Activated CD4-positive, alpha-beta T cell treated with anti-CD3 and anti-CD28 coated beads for 36 hours (primary cell): ENCODE results near the gene ADAMTS7. TPM values are rescaled to one million over a fixed set of nuclear protein-coding genes. Genes with fewer than 3 reads are reported as not detected.
A peak's percentile ranks its signal among the peaks of the same experiment; 100 is the strongest.
"Not testable (repeated sequence)": the region's sequence is repeated elsewhere in the genome, so short reads cannot be mapped to it uniquely, and the experiment has no call there.

Experiments used
- ATAC-seq: fragments of 200-7000 bp; cut with Tn5 transposase; one replicate; pipeline ENCODE4 v1.10.0; 2021; ENCODE audit warnings: mild to moderate bottlenecking, moderate library complexity
- CTCF ChIA-PET: fragments of 350-600 bp; sonication (Branson Sonifier 250); formaldehyde crosslinking; loops from one replicate; lab custom pipeline; 2021; ENCODE audit warnings: antibody characterized with exemption; lab: Charles Lee
- POLR2A ChIA-PET: fragments of 350-600 bp; sonication (Branson Sonifier 250); formaldehyde crosslinking; loops from one replicate; lab custom pipeline; 2021; ENCODE audit warnings: antibody characterized with exemption, inconsistent platforms; lab: Charles Lee
- DNase-seq: peaks from one replicate; pipeline ENCODE4 v3.0.0-alpha.2; 2020
- H3K27ac Mint-ChIP-seq: one replicate; pipeline ENCODE4 v1.8.0; 2021; ENCODE audit warnings: mixed read lengths
- H3K27me3 Mint-ChIP-seq: one replicate; pipeline ENCODE4 v1.8.0; 2021; ENCODE audit warnings: mixed read lengths
- H3K36me3 Mint-ChIP-seq: one replicate; pipeline ENCODE4 v1.8.0; 2021; ENCODE audit warnings: low read depth, mixed read lengths
- H3K4me1 Mint-ChIP-seq: one replicate; pipeline ENCODE4 v1.8.0; 2021; ENCODE audit warnings: mixed read lengths
- H3K4me3 Mint-ChIP-seq: one replicate; pipeline ENCODE4 v1.8.0; 2021; ENCODE audit warnings: mild to moderate bottlenecking, moderate library complexity, mixed read lengths
- H3K9me3 Mint-ChIP-seq: one replicate; pipeline ENCODE4 v1.8.0; 2021; ENCODE audit warnings: low read depth, mixed read lengths
- intact Hi-C, 2 experiments: fragments of 100-400 bp; cut with DNase I in 1 of 2; cut with micrococcal nuclease in 1 of 2; formaldehyde crosslinking; loops; one replicate each; pipeline versions ENCODE4 v1.14.2 to v1.15.1; 2022 to 2024; cut with DNase I, micrococcal nuclease
- total RNA-seq, 2 experiments: library from RNA; stranded (reverse); gene quantifications; one replicate each; pipeline ENCODE4 v1.2.3, GENCODE V29; 2021

ADAMTS7 gene
- total RNA-seq, 2 experiments from 2014 or later = 0.09 to 0.23 TPM

- POLR2A ChIA-PET = no interaction called here
Measured at GRCh38 chr15:78842519-78842918, 31.3 kb upstream of the ADAMTS7 start.

DNA sequence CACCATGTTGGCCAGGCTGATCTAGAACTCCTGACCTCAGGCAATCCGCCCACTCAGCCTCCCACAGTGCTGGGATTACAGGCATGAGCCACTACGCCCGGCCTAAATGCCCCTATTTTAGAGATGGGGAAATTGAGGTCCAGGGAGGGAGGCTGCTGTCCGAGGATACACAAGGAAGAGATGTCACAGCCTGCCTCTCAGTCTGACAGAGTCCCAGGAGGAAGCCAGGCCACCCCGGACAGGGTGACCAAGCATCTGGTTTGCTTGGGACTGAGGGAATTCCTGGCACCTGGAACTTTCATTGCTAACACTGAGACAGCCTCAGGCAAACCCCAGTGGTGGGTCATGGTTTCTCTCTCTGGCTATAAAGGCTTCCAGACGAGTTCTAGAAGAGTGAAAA is 30.6 kb upstream of the ADAMTS7 start:
- ChIA-PET POLR2A (no interaction called here), CTCF (no interaction called here)

More at GRCh38 chr15:78842519-78842918, 31.3 kb upstream of the ADAMTS7 start:
- Mint-ChIP-seq H3K27ac (no peak overlapping the region), H3K4me3 (no peak overlapping the region), H3K4me1 (no peaks in the 10 kb centered on the region), H3K9me3 (no peaks in the 10 kb centered on the region), H3K27me3 (no peaks in the 10 kb centered on the region), H3K36me3 (no peaks in the 10 kb centered on the region)
- DNase-seq (no peak), ATAC-seq (no peak)
- CTCF ChIA-PET = interaction anchor here (0.6 kb wide), 1 partner anchor 35 kb away, joined by 4 read pairs; no protein-coding TSS in a partner anchor
- intact Hi-C loops = no loop called here

GRCh38 chr15:78841376-78841706 is 30.1 kb upstream of the ADAMTS7 start:
- H3K27ac Mint-ChIP-seq = no peak overlapping the region

More for the DNA sequence above, 30.6 kb upstream of the ADAMTS7 start:
- ATAC-seq (no peak), DNase-seq (no peak)
- no peaks in the 10 kb centered on the region for H3K4me1 Mint-ChIP-seq
- no peaks in the 10 kb centered on the region for H3K27me3 Mint-ChIP-seq
- intact Hi-C loops = no loop called here
- no peaks in the 10 kb centered on the region for H3K9me3 Mint-ChIP-seq
- no peaks in the 10 kb centered on the region for H3K36me3 Mint-ChIP-seq
- no peak overlapping the region for H3K4me3 Mint-ChIP-seq
- H3K27ac Mint-ChIP-seq = no peak overlapping the region

DNA sequence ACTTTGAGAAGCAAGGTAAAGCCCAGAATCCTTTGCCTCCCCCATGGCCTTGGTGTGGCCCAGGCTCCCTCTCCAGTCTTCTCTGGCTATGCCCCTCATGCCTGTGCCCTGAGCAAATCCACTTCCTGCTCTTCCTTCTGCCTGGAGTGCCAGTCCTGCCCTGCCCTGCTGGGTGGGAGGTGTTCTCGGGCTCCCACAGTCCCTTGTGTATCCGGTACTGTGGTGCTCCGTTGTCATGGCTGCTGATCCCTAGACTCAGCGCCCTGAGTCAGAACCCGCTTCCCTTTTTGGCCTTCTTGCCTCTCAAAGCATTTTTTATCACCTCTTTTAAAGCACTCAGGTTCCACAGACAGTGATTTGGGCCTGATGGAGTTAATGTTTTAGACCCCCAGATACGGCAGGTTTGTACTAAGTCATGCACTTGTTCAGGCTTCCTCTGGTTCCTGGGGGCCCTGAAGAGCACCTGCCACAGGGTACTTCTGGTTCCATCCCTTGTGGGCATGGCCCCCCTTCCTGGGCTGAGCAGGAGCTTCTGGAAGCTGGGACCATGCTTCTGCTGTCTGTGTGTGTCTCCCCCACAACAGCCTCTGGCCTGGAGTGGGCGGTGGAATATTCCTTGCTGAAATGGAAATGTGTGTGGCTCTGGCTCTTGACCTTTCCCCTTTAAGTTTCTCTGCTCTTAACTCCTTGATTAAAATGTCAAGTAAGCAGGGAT is 29.6 kb upstream of the ADAMTS7 start:
- no peak overlapping the region for H3K27ac Mint-ChIP-seq
- no peaks in the 10 kb centered on the region for H3K27me3 Mint-ChIP-seq

More at GRCh38 chr15:78841376-78841706, 30.1 kb upstream of the ADAMTS7 start:
- ChIA-PET CTCF (no interaction called here), POLR2A (no interaction called here)
- H3K27me3 Mint-ChIP-seq = no peaks in the 10 kb centered on the region
- no peaks in the 10 kb centered on the region for H3K9me3 Mint-ChIP-seq
- no peaks in the 10 kb centered on the region for H3K36me3 Mint-ChIP-seq
- H3K4me3 Mint-ChIP-seq = no peak overlapping the region
- H3K4me1 Mint-ChIP-seq = no peaks in the 10 kb centered on the region
- DNase-seq (no peak), ATAC-seq (no peak)
- intact Hi-C loops = no loop called here

DNA sequence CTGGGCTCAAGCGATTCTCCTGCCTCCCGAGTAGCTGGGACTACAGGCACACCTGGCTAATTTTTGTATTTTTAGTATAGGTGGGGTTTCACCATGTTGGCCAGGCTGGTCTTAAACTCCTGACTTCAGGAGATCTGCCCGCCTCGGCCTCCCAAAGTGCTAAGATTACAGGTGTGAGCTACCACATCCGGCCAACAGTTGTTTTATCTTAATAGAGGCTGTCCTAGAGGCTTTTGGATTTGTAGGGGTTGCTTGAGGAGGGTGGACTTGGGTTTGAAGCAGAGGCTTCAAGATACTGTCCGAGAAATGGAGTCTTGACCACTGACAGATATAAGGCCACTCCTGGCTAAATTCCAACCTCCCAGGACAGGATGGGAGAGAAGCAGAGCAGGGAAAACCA is 27.9 kb upstream of the ADAMTS7 start:
- not testable (repeated sequence) for H3K4me1 Mint-ChIP-seq

More for the DNA sequence above, 29.6 kb upstream of the ADAMTS7 start:
- Mint-ChIP-seq H3K9me3 (no peaks in the 10 kb centered on the region), H3K4me3 (no peak overlapping the region), H3K4me1 (no peaks in the 10 kb centered on the region), H3K36me3 (no peaks in the 10 kb centered on the region)
- ChIA-PET CTCF (no interaction called here), POLR2A (no interaction called here)
- intact Hi-C loops = no loop called here
- DNase-seq (no peak), ATAC-seq (no peak)

GRCh38 chr15:78838489-78838888 is 27.2 kb upstream of the ADAMTS7 start:
- intact Hi-C loops = no loop called here
- H3K36me3 Mint-ChIP-seq = no peaks in the 10 kb centered on the region

More for the DNA sequence above, 27.9 kb upstream of the ADAMTS7 start:
- POLR2A ChIA-PET, H3K9me3 Mint-ChIP-seq, intact Hi-C loops, H3K27ac Mint-ChIP-seq, ATAC-seq, H3K36me3 Mint-ChIP-seq, H3K4me3 Mint-ChIP-seq, H3K27me3 Mint-ChIP-seq, DNase-seq: not testable (repeated sequence)
- CTCF ChIA-PET = interaction anchor here (1.0 to 1.1 kb wide), 2 partner anchors 9 kb away, joined by 3 read pairs; no protein-coding TSS in a partner anchor

DNA sequence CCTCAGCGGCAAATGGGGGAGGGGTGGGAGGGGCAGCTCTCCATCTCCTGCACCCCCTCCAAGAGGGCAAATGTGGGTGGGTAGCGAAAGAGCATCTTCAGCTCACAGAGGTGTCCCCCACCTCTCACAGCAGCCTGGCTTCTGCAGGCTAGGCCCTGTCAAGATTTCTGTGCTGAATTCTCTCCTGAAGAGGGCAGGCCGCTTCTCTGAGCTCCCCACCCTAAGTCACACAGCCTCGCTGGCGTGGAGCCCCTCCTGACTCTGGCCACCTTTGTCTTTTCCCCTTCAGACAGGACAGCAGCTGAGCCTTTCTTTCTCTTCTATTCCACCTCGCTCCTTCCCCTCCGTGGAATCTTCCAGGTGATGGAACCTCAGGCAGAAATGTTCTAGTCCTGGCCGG is 26.3 kb upstream of the ADAMTS7 start:
- ATAC-seq = no peak
- CTCF ChIA-PET = no interaction called here
- Mint-ChIP-seq H3K4me3 (no peak overlapping the region), H3K4me1 (no peaks in the 10 kb centered on the region), H3K27me3 (peaks cover 5% of the 10 kb centered on the region), H3K27ac (no peak overlapping the region), H3K9me3 (no peaks in the 10 kb centered on the region), H3K36me3 (no peaks in the 10 kb centered on the region)
- POLR2A ChIA-PET = no interaction called here
- no peak for DNase-seq
- intact Hi-C loops = no loop called here

More at GRCh38 chr15:78838489-78838888, 27.2 kb upstream of the ADAMTS7 start:
- H3K27me3 Mint-ChIP-seq = no peaks in the 10 kb centered on the region
- H3K9me3 Mint-ChIP-seq = no peaks in the 10 kb centered on the region
- H3K4me1 Mint-ChIP-seq = no peaks in the 10 kb centered on the region
- H3K27ac Mint-ChIP-seq = no peak overlapping the region
- no peak for ATAC-seq
- ChIA-PET POLR2A (no interaction called here), CTCF (interaction anchor here (1.0 to 1.1 kb wide), 2 partner anchors 9 to 10 kb away, joined by 3 read pairs; no protein-coding TSS in a partner anchor)
- no peak overlapping the region for H3K4me3 Mint-ChIP-seq
- DNase-seq = no peak

- no peak overlapping the region for H3K27ac Mint-ChIP-seq
- ChIA-PET CTCF (no interaction called here), POLR2A (no interaction called here)
- peaks cover 7% of the 10 kb centered on the region for H3K27me3 Mint-ChIP-seq
- H3K36me3 Mint-ChIP-seq = no peaks in the 10 kb centered on the region
- H3K4me1 Mint-ChIP-seq = no peaks in the 10 kb centered on the region
- intact Hi-C loops = no loop called here
- ATAC-seq (no peak), DNase-seq (no peak)
- H3K9me3 Mint-ChIP-seq = no peaks in the 10 kb centered on the region
- no peak overlapping the region for H3K4me3 Mint-ChIP-seq
Measured at GRCh38 chr15:78837131-78837530, 25.9 kb upstream of the ADAMTS7 start.

- no peaks in the 10 kb centered on the region for H3K36me3 Mint-ChIP-seq
- CTCF ChIA-PET = interaction anchor here (1.0 kb wide), 1 partner anchor 24 kb away, joined by 4 read pairs; no protein-coding TSS in a partner anchor
Measured at GRCh38 chr15:78836333-78836732, 25.1 kb upstream of the ADAMTS7 start.

DNA sequence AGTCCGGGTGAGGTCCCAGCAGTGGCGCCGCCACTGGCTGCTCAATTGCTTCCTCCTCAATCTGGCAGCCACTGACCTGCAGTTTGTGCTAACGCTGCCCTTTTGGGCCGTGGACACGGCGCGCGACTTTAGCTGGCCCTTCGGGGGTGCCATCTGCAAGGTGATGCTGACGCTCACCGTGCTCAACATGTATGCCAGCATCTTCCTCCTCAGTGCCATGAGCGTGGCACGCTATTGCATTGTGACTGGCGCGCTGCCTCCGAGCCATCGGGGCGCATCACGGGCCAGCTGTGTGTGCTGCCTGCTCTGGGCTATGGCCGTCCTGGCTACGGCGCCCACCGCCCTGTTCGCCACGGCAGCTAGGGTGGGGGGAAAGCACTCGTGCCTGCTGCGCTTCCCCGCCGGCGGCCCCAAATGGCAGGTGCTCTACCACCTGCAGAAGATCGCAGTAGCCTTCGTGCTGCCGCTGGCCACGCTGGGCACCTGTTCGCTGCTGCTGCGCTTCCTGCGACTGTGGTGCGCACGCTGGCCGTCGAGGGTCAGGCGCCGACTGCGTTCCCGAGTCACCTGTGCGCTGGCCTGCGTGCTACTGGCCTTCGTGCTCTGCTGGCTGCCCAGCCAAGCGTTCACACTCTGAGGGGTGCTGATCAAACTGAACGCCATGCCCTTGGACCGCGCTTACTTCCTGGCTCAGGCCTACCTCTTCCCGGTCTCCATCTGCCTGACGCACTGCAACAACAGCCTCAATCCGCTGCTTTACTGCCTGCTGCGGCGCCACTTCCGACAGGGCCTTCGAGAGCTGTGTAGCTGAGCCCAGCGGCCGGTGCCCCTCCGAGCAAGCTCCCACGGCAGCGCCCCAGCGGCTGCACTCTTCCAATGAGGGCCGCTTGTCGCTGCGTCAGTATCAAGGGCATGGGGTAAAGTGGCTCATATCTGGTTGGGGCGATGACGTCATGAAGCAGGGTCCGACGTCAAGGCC is 20.3 kb upstream of the ADAMTS7 start:
- intact Hi-C loops = no loop called here
- H3K36me3 Mint-ChIP-seq = no peaks in the 10 kb centered on the region
- ChIA-PET POLR2A (no interaction called here), CTCF (interaction anchor here (0.5 to 0.9 kb wide), 2 partner anchors 12 to 23 kb away, joined by 3 read pairs; no protein-coding TSS in a partner anchor)
- no peak overlapping the region for H3K27ac Mint-ChIP-seq
- H3K27me3 Mint-ChIP-seq = peaks cover 15% of the 10 kb centered on the region
- no peak for DNase-seq
- H3K4me1 Mint-ChIP-seq = peaks cover 3% of the 10 kb centered on the region
- H3K9me3 Mint-ChIP-seq = no peaks in the 10 kb centered on the region
- no peak for ATAC-seq
- H3K4me3 Mint-ChIP-seq = no peak overlapping the region

More at GRCh38 chr15:78836333-78836732, 25.1 kb upstream of the ADAMTS7 start:
- POLR2A ChIA-PET = no interaction called here
- Mint-ChIP-seq H3K4me3 (no peak overlapping the region), H3K27ac (no peak overlapping the region), H3K27me3 (peaks cover 12% of the 10 kb centered on the region), H3K4me1 (no peaks in the 10 kb centered on the region), H3K9me3 (no peaks in the 10 kb centered on the region)
- intact Hi-C loops = no loop called here
- DNase-seq = no peak
- ATAC-seq = no peak

- Mint-ChIP-seq H3K4me3 (peak overlapping the region; percentile 19), H3K27me3 (peaks cover 15% of the 10 kb centered on the region), H3K27ac (peak overlapping the region; percentile 25), H3K4me1 (peaks cover 3% of the 10 kb centered on the region), H3K36me3 (no peaks in the 10 kb centered on the region), H3K9me3 (no peaks in the 10 kb centered on the region)
- ATAC-seq = peak; percentile 55
- CTCF ChIA-PET = interaction anchor here (0.5 to 0.9 kb wide), 2 partner anchors 11 to 22 kb away, joined by 3 read pairs; no protein-coding TSS in a partner anchor
- POLR2A ChIA-PET = no interaction called here
- intact Hi-C loops = no loop called here
- DNase-seq = peak; percentile 31
Measured at GRCh38 chr15:78830514-78831228, 19.4 kb upstream of the ADAMTS7 start.
